Measurements from ENCODE around the gene THEMIS.

Gene THEMIS

GRCh38 chr6:127732927-127733326 is 167.9 kb downstream of the THEMIS start:
- Histone ChIP-seq H3K9me3 (ENCODE audit: control insufficient read depth, insufficient read depth, low read length) (no peaks in the 10 kb centered on the region), H3K27ac (ENCODE audit: low read depth, low read length) (no peak overlapping the region), H3F3A (ENCODE audit: control insufficient read depth, insufficient read depth) (no peaks in the 10 kb centered on the region), H3K9me2 (replicated peaks; ENCODE audit: control insufficient read depth, low read length) (no peaks in the 10 kb centered on the region), H4K20me1 (ENCODE audit: control insufficient read depth, insufficient read depth, low read depth, low read length) (no peaks in the 10 kb centered on the region), H3K36me3 (ENCODE audit: control insufficient read depth, low read length) (no peaks in the 10 kb centered on the region), H3K4me1 (ENCODE audit: control insufficient read depth, low read length) (no peaks in the 10 kb centered on the region), H3K79me2 (ENCODE audit: control insufficient read depth, low read length) (no peaks in the 10 kb centered on the region), H3K4me2 (ENCODE audit: low read length) (no peak overlapping the region), H3K27me3 (ENCODE audit: control insufficient read depth, low read length) (no peaks in the 10 kb centered on the region), H3K4me3 (ENCODE audit: low read length) (no peak overlapping the region)
- TF ChIP-seq CTCF (IDR thresholded peaks at IDR 0.05; ENCODE audit: low read depth, low read length, poor library complexity, severe bottlenecking) (no peak), EZH2phosphoT487 (IDR thresholded peaks at IDR 0.05; ENCODE audit: borderline replicate concordance, low read length) (no peak)

GRCh38 chr6:127727260-127727953 is 173.5 kb downstream of the THEMIS start:
- H3K9me2 ChIP-seq (replicated peaks; ENCODE audit: control insufficient read depth, low read length): no peaks in the 10 kb centered on the region
- H3K4me2 ChIP-seq (ENCODE audit: low read length): no peak overlapping the region
- H3K9me3 ChIP-seq (ENCODE audit: control insufficient read depth, insufficient read depth, low read length): no peaks in the 10 kb centered on the region
- no peaks in the 10 kb centered on the region for H3K4me1 ChIP-seq (ENCODE audit: control insufficient read depth, low read length)
- H4K20me1 ChIP-seq (ENCODE audit: control insufficient read depth, insufficient read depth, low read depth, low read length): no peaks in the 10 kb centered on the region
- no peaks in the 10 kb centered on the region for H3K36me3 ChIP-seq (ENCODE audit: control insufficient read depth, low read length)
- no peak overlapping the region for H3K27ac ChIP-seq (ENCODE audit: low read depth, low read length)
- no peaks in the 10 kb centered on the region for H3K27me3 ChIP-seq (ENCODE audit: control insufficient read depth, low read length)
- H3K79me2 ChIP-seq (ENCODE audit: control insufficient read depth, low read length): no peaks in the 10 kb centered on the region
- TF ChIP-seq EZH2phosphoT487 (IDR thresholded peaks at IDR 0.05; ENCODE audit: borderline replicate concordance, low read length) (no peak), CTCF (IDR thresholded peaks at IDR 0.05; ENCODE audit: low read depth, low read length, poor library complexity, severe bottlenecking) (no peak)
- no peaks in the 10 kb centered on the region for H3F3A ChIP-seq (ENCODE audit: control insufficient read depth, insufficient read depth)
- H3K4me3 ChIP-seq (ENCODE audit: low read length): no peak overlapping the region

- no peak overlapping the region for H3K27ac ChIP-seq (ENCODE audit: low read depth, low read length)
- no peaks in the 10 kb centered on the region for H3K4me1 ChIP-seq (ENCODE audit: control insufficient read depth, low read length)
- H3F3A ChIP-seq (ENCODE audit: control insufficient read depth, insufficient read depth): no peaks in the 10 kb centered on the region
- no peaks in the 10 kb centered on the region for H3K27me3 ChIP-seq (ENCODE audit: control insufficient read depth, low read length)
- no peaks in the 10 kb centered on the region for H3K36me3 ChIP-seq (ENCODE audit: control insufficient read depth, low read length)
- no peaks in the 10 kb centered on the region for H3K79me2 ChIP-seq (ENCODE audit: control insufficient read depth, low read length)
- no peaks in the 10 kb centered on the region for H3K9me2 ChIP-seq (replicated peaks; ENCODE audit: control insufficient read depth, low read length)
- no peak overlapping the region for H3K4me2 ChIP-seq (ENCODE audit: low read length)
- no peaks in the 10 kb centered on the region for H3K9me3 ChIP-seq (ENCODE audit: control insufficient read depth, insufficient read depth, low read length)
- H3K4me3 ChIP-seq (ENCODE audit: low read length): no peak overlapping the region
- no peaks in the 10 kb centered on the region for H4K20me1 ChIP-seq (ENCODE audit: control insufficient read depth, insufficient read depth, low read depth, low read length)
- TF ChIP-seq CTCF (IDR thresholded peaks at IDR 0.05; ENCODE audit: low read depth, low read length, poor library complexity, severe bottlenecking) (no peak), EZH2phosphoT487 (IDR thresholded peaks at IDR 0.05; ENCODE audit: borderline replicate concordance, low read length) (no peak)
These were observed 175.0 kb downstream of the THEMIS start for GRCh38 chr6:127725821-127726220.
